ENCODE results near the gene GUCD1.

Gene GUCD1

GRCh38 chr22:24590596-24591173, 35.7 kb upstream of the GUCD1 start:
- DNase-seq (ENCODE audit: low read depth in 3 of 3) = no peak

GRCh38 chr22:24589518-24590030, 34.6 kb upstream of the GUCD1 start:
- DNase-seq (ENCODE audit: low read depth in 3 of 3) = no peak

- DNase-seq (ENCODE audit: low read depth in 3 of 3) = no peak
Measured at GRCh38 chr22:24588757-24589481, 34.0 kb upstream of the GUCD1 start.

- DNase-seq (ENCODE audit: low read depth in 3 of 3) = no peak
Measured at GRCh38 chr22:24588381-24588756, 33.4 kb upstream of the GUCD1 start.

- DNase-seq (ENCODE audit: low read depth in 3 of 3) = no peak
Measured at GRCh38 chr22:24587948-24588347, 33.0 kb upstream of the GUCD1 start.

GRCh38 chr22:24587251-24587650, 32.3 kb upstream of the GUCD1 start:
- DNase-seq (ENCODE audit: low read depth in 3 of 3) = no peak

GRCh38 chr22:24585927-24586546, 31.1 kb upstream of the GUCD1 start:
- DNase-seq (ENCODE audit: low read depth in 3 of 3) = no peak

- DNase-seq (ENCODE audit: low read depth in 3 of 3) = no peak
Measured at GRCh38 chr22:24585461-24585860, 30.5 kb upstream of the GUCD1 start.

- DNase-seq (ENCODE audit: low read depth in 3 of 3) = no peak
Measured at GRCh38 chr22:24584871-24585411, 30.0 kb upstream of the GUCD1 start.

- no peak for DNase-seq (ENCODE audit: low read depth in 3 of 3)
Measured at GRCh38 chr22:24584166-24584790, 29.3 kb upstream of the GUCD1 start.

- DNase-seq (ENCODE audit: low read depth in 3 of 3) = no peak
Measured at GRCh38 chr22:24583221-24584165, 28.6 kb upstream of the GUCD1 start.

- no peak for DNase-seq (ENCODE audit: low read depth in 3 of 3)
Measured at GRCh38 chr22:24582056-24582814, 27.3 kb upstream of the GUCD1 start.

- DNase-seq (ENCODE audit: low read depth in 3 of 3) = no peak
Measured at GRCh38 chr22:24580276-24580675, 25.3 kb upstream of the GUCD1 start.

GRCh38 chr22:24579258-24579601, 24.3 kb upstream of the GUCD1 start:
- DNase-seq (ENCODE audit: low read depth in 3 of 3) = no peak

- DNase-seq (ENCODE audit: low read depth in 3 of 3) = no peak
Measured at GRCh38 chr22:24578355-24579257, 23.7 kb upstream of the GUCD1 start.

- no peak for DNase-seq (ENCODE audit: low read depth in 3 of 3)
Measured at GRCh38 chr22:24576778-24577177, 21.8 kb upstream of the GUCD1 start.

GRCh38 chr22:24571266-24571665, 16.3 kb upstream of the GUCD1 start:
- no peak for DNase-seq (ENCODE audit: low read depth in 3 of 3)

- no peak for DNase-seq (ENCODE audit: low read depth in 3 of 3)
Measured at GRCh38 chr22:24567668-24568067, 12.7 kb upstream of the GUCD1 start.

- no peak for DNase-seq (ENCODE audit: low read depth in 3 of 3)
Measured at GRCh38 chr22:24566899-24567511, 12.1 kb upstream of the GUCD1 start.
